ENCODE measurements around the gene CNOT3.

CNOT3 gene

GRCh38 chr19:54197121-54197520, 59.6 kb downstream of the CNOT3 start:
- no peak for TF ChIP-seq CTCF (conservative IDR thresholded peaks at IDR 0.05; ENCODE audit: low read length)
- H3K4me3 ChIP-seq (ENCODE audit: low read length) = no peak overlapping the region
- no peak for DNase-seq (ENCODE audit: low read depth)

GRCh38 chr19:54199401-54199800, 61.8 kb downstream of the CNOT3 start:
- DNase-seq (ENCODE audit: low read depth) = no peak
- TF ChIP-seq CTCF (conservative IDR thresholded peaks at IDR 0.05; ENCODE audit: low read length) = no peak
- H3K4me3 ChIP-seq (ENCODE audit: low read length) = no peak overlapping the region

- TF ChIP-seq CTCF (conservative IDR thresholded peaks at IDR 0.05; ENCODE audit: low read length) = no peak
- no peak for DNase-seq (ENCODE audit: low read depth)
Observed at GRCh38 chr19:54201172-54201701, 63.7 kb downstream of the CNOT3 start.

GRCh38 chr19:54201980-54202379, 64.4 kb downstream of the CNOT3 start:
- DNase-seq (ENCODE audit: low read depth) = no peak
- peak overlapping the region; percentile 78 for H3K4me3 ChIP-seq (ENCODE audit: low read length)
- no peak for TF ChIP-seq CTCF (conservative IDR thresholded peaks at IDR 0.05; ENCODE audit: low read length)

More at GRCh38 chr19:54201172-54201701, 63.7 kb downstream of the CNOT3 start:
- peak overlapping the region; percentile 78 for H3K4me3 ChIP-seq (ENCODE audit: low read length)

GRCh38 chr19:54203151-54203611, 65.6 kb downstream of the CNOT3 start:
- no peak for TF ChIP-seq CTCF (conservative IDR thresholded peaks at IDR 0.05; ENCODE audit: low read length)
- peak; percentile 28 for DNase-seq (ENCODE audit: low read depth)
- peak overlapping the region; percentile 14; the same call in 1 of the 2 replicates for H3K4me3 ChIP-seq (ENCODE audit: low read length)

- DNase-seq (ENCODE audit: low read depth) = no peak
- no peak overlapping the region for H3K4me3 ChIP-seq (ENCODE audit: low read length)
- TF ChIP-seq CTCF (conservative IDR thresholded peaks at IDR 0.05; ENCODE audit: low read length) = no peak
Observed at GRCh38 chr19:54204767-54205468, 67.4 kb downstream of the CNOT3 start.

Data from AG10803 (cell line).